Neuron (in vitro differentiated cells): Measurements from ENCODE around the gene MLST8.

Source experiments
- H2AFZ ChIP-seq: one replicate; pipeline ENCODE4 v1.6.1; 2013; ENCODE audit warnings: low read depth, mild to moderate bottlenecking, inconsistent platforms, low read length, moderate library complexity
- H3K27me3 ChIP-seq: one replicate; pipeline ENCODE4 v1.6.1; 2013; ENCODE audit warnings: low read length; ENCODE audit not compliant: insufficient read depth
- H3K36me3 ChIP-seq: one replicate; pipeline ENCODE4 v1.6.1; 2013; ENCODE audit warnings: low read length; ENCODE audit not compliant: insufficient read depth
- H3K4me1 ChIP-seq: one replicate; pipeline ENCODE4 v1.6.1; 2013; ENCODE audit warnings: low read length; ENCODE audit not compliant: insufficient read depth
- H3K4me3 ChIP-seq: 2 replicates; pipeline ENCODE4 v1.5.1; 2013; ENCODE audit warnings: mild to moderate bottlenecking, low read length, moderate library complexity
- H3K9me3 ChIP-seq: one replicate; pipeline ENCODE4 v1.6.1; 2013; ENCODE audit warnings: low read length

Gene MLST8

GRCh38 chr16:2205104-2205966 lies at the start of gene MLST8:
Gene MLST8 (plus strand): TSS chr16:2205454. CDS start chr16:2206086, 632 bp downstream.
- Histone ChIP-seq H3K27me3 (no peaks in the 10 kb centered on the region), H3K4me1 (peaks cover 11% of the 10 kb centered on the region), H2AFZ (peak within 1 kb of the TSS; percentile 11), H3K4me3 (peak within 1 kb of the TSS; percentile 85), H3K36me3 (peaks cover 26% of the 10 kb centered on the region), H3K9me3 (no peaks in the 10 kb centered on the region)

GRCh38 chr16:2155977-2156848 lies 49.0 kb upstream of the MLST8 start:
- peaks cover 14% of the 10 kb centered on the region for H3K36me3 ChIP-seq
- H3K9me3 ChIP-seq: no peaks in the 10 kb centered on the region
- no peak overlapping the region for H2AFZ ChIP-seq
- H3K27me3 ChIP-seq: no peaks in the 10 kb centered on the region
- peaks cover 72% of the 10 kb centered on the region for H3K4me1 ChIP-seq
- H3K4me3 ChIP-seq: peak overlapping the region; percentile 82

GRCh38 chr16:2156849-2157224 lies 48.4 kb upstream of the MLST8 start:
- Histone ChIP-seq H3K4me3 (peak overlapping the region; percentile 82), H3K4me1 (peaks cover 66% of the 10 kb centered on the region), H2AFZ (no peak overlapping the region), H3K36me3 (peaks cover 9% of the 10 kb centered on the region), H3K27me3 (no peaks in the 10 kb centered on the region), H3K9me3 (no peaks in the 10 kb centered on the region)

GRCh38 chr16:2157480-2158261 lies 47.6 kb upstream of the MLST8 start:
- Histone ChIP-seq H3K36me3 (peaks cover 8% of the 10 kb centered on the region), H3K4me1 (peaks cover 65% of the 10 kb centered on the region), H2AFZ (no peak overlapping the region), H3K27me3 (no peaks in the 10 kb centered on the region), H3K9me3 (no peaks in the 10 kb centered on the region), H3K4me3 (no peak overlapping the region)

GRCh38 chr16:2158262-2158638 lies 47.0 kb upstream of the MLST8 start:
- Histone ChIP-seq H3K27me3 (no peaks in the 10 kb centered on the region), H3K9me3 (no peaks in the 10 kb centered on the region), H3K4me3 (no peak overlapping the region), H2AFZ (no peak overlapping the region), H3K4me1 (peaks cover 60% of the 10 kb centered on the region), H3K36me3 (peaks cover 3% of the 10 kb centered on the region)

GRCh38 chr16:2159175-2159838 lies 45.9 kb upstream of the MLST8 start:
- no peak overlapping the region for H2AFZ ChIP-seq
- no peaks in the 10 kb centered on the region for H3K36me3 ChIP-seq
- H3K27me3 ChIP-seq: no peaks in the 10 kb centered on the region
- H3K4me1 ChIP-seq: peaks cover 49% of the 10 kb centered on the region
- peak overlapping the region; percentile 6 for H3K4me3 ChIP-seq
- H3K9me3 ChIP-seq: no peaks in the 10 kb centered on the region

GRCh38 chr16:2160915-2161551 lies 44.2 kb upstream of the MLST8 start:
- H3K4me3 ChIP-seq: no peak overlapping the region
- H3K9me3 ChIP-seq: no peaks in the 10 kb centered on the region
- H3K36me3 ChIP-seq: peaks cover 6% of the 10 kb centered on the region
- no peaks in the 10 kb centered on the region for H3K27me3 ChIP-seq
- H2AFZ ChIP-seq: no peak overlapping the region
- H3K4me1 ChIP-seq: peaks cover 43% of the 10 kb centered on the region

- Histone ChIP-seq H3K4me1 (peaks cover 37% of the 10 kb centered on the region), H3K9me3 (no peaks in the 10 kb centered on the region), H3K36me3 (peaks cover 10% of the 10 kb centered on the region), H2AFZ (no peak overlapping the region), H3K27me3 (no peaks in the 10 kb centered on the region), H3K4me3 (no peak overlapping the region)
Observed at GRCh38 chr16:2161911-2162310, 43.3 kb upstream of the MLST8 start.

- Histone ChIP-seq H3K27me3 (no peaks in the 10 kb centered on the region), H2AFZ (no peak overlapping the region), H3K4me3 (no peak overlapping the region), H3K9me3 (no peaks in the 10 kb centered on the region), H3K36me3 (peaks cover 14% of the 10 kb centered on the region), H3K4me1 (peaks cover 29% of the 10 kb centered on the region)
Observed at GRCh38 chr16:2162676-2163118, 42.6 kb upstream of the MLST8 start.

- Histone ChIP-seq H3K4me3 (no peak overlapping the region), H2AFZ (no peak overlapping the region), H3K27me3 (no peaks in the 10 kb centered on the region), H3K4me1 (peaks cover 23% of the 10 kb centered on the region), H3K9me3 (no peaks in the 10 kb centered on the region), H3K36me3 (peaks cover 21% of the 10 kb centered on the region)
Observed at GRCh38 chr16:2163211-2163881, 41.9 kb upstream of the MLST8 start.

- Histone ChIP-seq H3K4me1 (peaks cover under 1% of the 10 kb centered on the region), H2AFZ (no peak overlapping the region), H3K36me3 (peaks cover 24% of the 10 kb centered on the region), H3K4me3 (no peak overlapping the region), H3K9me3 (no peaks in the 10 kb centered on the region), H3K27me3 (no peaks in the 10 kb centered on the region)
Observed at GRCh38 chr16:2165861-2166260, 39.4 kb upstream of the MLST8 start.
